C4-2B (cell line): ENCODE measurements around the gene MPL.
"Not testable (repeated sequence)": the region's sequence is repeated elsewhere in the genome, so short reads cannot be mapped to it uniquely, and the experiment has no call there.

Experiments
- H3K27ac ChIP-seq: fragments of 450-650 bp; 2 replicates; pipeline ENCODE4 v1.5.1; 2017
- CTCF ChIP-seq: fragments of 450-650 bp; conservative IDR thresholded peaks from 2 replicates; pipeline ENCODE4 v1.5.1; 2017; ENCODE audit warnings: mild to moderate bottlenecking
- ZFX ChIP-seq: fragments of 450-650 bp; IDR thresholded peaks from 2 replicates; pipeline ENCODE4 v1.6.1; 2017

MPL gene

DNA sequence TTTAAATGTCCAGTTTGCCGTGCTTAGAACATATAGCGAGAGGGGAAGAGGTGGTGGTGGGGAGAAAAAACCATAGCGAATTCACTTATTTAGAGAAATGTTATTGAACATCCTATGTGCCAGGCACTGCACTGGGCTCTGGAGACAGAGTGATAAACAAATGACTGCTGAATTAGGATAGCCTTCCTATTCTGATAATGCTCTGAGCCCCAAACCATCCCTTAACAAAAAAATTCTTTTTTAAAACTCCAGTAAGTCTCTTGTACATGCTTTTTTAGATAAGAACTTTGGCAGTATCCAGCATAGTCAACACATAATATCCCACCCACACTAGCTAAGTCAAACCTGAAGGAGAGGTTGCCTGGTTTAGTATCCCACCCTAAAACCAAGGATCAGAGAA, 60.6 kb downstream of the MPL start:
- no peak overlapping the region for H3K27ac ChIP-seq
- no peak for TF ChIP-seq ZFX
- TF ChIP-seq CTCF = no peak

- not testable (repeated sequence) for H3K27ac ChIP-seq
These were observed 62.8 kb downstream of the MPL start for GRCh38 chr1:43400441-43400840.

GRCh38 chr1:43402089-43402865, 64.7 kb downstream of the MPL start:
- TF ChIP-seq ZFX (no peak), CTCF (no peak)
- no peak overlapping the region for H3K27ac ChIP-seq
